Measurements from ENCODE around the gene CSNK1A1L. TPM values are rescaled to one million over a fixed set of nuclear protein-coding genes. Genes with fewer than 3 reads are reported as not detected.

The CSNK1A1L gene
- total RNA-seq, 1 experiment from 2014 or later, result not detected

GRCh38 chr13:37087486-37087885, 18.0 kb downstream of the CSNK1A1L start:
- Histone ChIP-seq H2AFZ (ENCODE audit: low read depth, low read length, poor library complexity, severe bottlenecking) (no peak overlapping the region), H3K4me1 (ENCODE audit: control insufficient read depth in 1 of 2, insufficient read depth in 2 of 2, low read length in 2 of 2) (no peaks in the 10 kb centered on the region), H4K20me1 (ENCODE audit: insufficient read depth) (no peaks in the 10 kb centered on the region), H3K27me3 (ENCODE audit: insufficient read depth, low read length) (peaks cover 44% of the 10 kb centered on the region), H3K36me3 (ENCODE audit: control insufficient read depth in 1 of 2, insufficient read depth in 2 of 2, low read length in 2 of 2) (no peaks in the 10 kb centered on the region), H3K9ac (ENCODE audit: low read length) (no peak overlapping the region), H3K9me2 (ENCODE audit: insufficient read depth) (no peaks in the 10 kb centered on the region), H3K79me2 (ENCODE audit: insufficient read depth, low read length) (no peaks in the 10 kb centered on the region), H3K4me3 (replicated peaks in 1 of 2; ENCODE audit: low read depth in 1 of 2, low read length in 2 of 2) (no peak overlapping the region), H3K9me3 (ENCODE audit: control insufficient read depth in 1 of 2, insufficient read depth in 1 of 2, low read depth in 1 of 2, low read length in 2 of 2) (no peaks in the 10 kb centered on the region), H3K27ac (ENCODE audit: low read depth, low read length) (no peak overlapping the region), H3K4me2 (ENCODE audit: low read length) (no peak overlapping the region)
- TF ChIP-seq EZH2phosphoT487 (IDR thresholded peaks at IDR 0.05; ENCODE audit: borderline replicate concordance), result no peak
- no peak for TF ChIP-seq EGR1 (IDR thresholded peaks at IDR 0.05; ENCODE audit: low read depth)
- TF ChIP-seq CEBPB (IDR thresholded peaks at IDR 0.05; ENCODE audit: low read depth), result no peak
- no peak for TF ChIP-seq ZBTB33 (IDR thresholded peaks at IDR 0.05; ENCODE audit: extremely low read depth, insufficient replicate concordance, low read length)
- no peak for TF ChIP-seq ATF3 (IDR thresholded peaks at IDR 0.05)
- no peak for TF ChIP-seq REST (IDR thresholded peaks at IDR 0.05; ENCODE audit: low read depth)
- TF ChIP-seq ELF1 (IDR thresholded peaks at IDR 0.05; ENCODE audit: borderline replicate concordance, low read depth), result no peak
- no peak for TF ChIP-seq POLR2A (IDR thresholded peaks at IDR 0.05; ENCODE audit: borderline replicate concordance, extremely low read depth, insufficient read depth, insufficient read length)
- TF ChIP-seq FOSL1 (IDR thresholded peaks at IDR 0.05; ENCODE audit: low read depth), result no peak
- TF ChIP-seq SRF (IDR thresholded peaks at IDR 0.05; ENCODE audit: low read depth), result no peak
- CTCF ChIA-PET, result no interaction called here
- RAD21 ChIA-PET (ENCODE audit: low non-redundant PET in 1 of 2, low total read pairs in 2 of 2, uncharacterized antibody in 2 of 2, unreplicated experiment in 2 of 2), result no interaction called here
- DNase-seq (ENCODE audit: low read depth, low spot score), result no peak
- no TSS peak for BruUV-seq (replicated peaks)
- intact Hi-C loops (cut with micrococcal nuclease), result no loop called here
- no peak for ATAC-seq
- POLR2A ChIA-PET, result no interaction called here
